ENCODE measurements around the gene MAMDC2.
"Not testable (repeated sequence)": the region's sequence is repeated elsewhere in the genome, so short reads cannot be mapped to it uniquely, and the experiment has no call there.

Gene MAMDC2

DNA sequence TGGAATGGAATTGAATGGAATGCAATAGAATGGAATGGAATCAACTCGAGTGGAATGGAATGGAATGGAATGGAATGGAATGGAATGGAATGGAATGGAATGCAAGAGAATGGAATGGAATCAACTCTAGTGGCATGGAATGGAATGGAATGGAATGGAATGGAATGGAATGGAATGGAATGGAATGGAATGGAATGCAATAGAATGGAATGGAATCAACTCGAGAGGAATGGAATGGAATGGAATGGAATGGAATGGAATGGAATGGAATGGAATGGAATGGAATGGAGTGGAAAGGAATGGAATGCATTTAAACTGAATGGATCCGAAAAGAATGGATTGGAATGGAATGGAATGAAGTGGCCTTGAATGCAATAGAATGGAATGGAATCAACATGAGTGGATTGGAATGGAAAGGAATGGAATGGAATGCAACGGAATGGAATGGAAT, 5.5 kb upstream of the MAMDC2 start:
- DNase-seq: not testable (repeated sequence)

DNA sequence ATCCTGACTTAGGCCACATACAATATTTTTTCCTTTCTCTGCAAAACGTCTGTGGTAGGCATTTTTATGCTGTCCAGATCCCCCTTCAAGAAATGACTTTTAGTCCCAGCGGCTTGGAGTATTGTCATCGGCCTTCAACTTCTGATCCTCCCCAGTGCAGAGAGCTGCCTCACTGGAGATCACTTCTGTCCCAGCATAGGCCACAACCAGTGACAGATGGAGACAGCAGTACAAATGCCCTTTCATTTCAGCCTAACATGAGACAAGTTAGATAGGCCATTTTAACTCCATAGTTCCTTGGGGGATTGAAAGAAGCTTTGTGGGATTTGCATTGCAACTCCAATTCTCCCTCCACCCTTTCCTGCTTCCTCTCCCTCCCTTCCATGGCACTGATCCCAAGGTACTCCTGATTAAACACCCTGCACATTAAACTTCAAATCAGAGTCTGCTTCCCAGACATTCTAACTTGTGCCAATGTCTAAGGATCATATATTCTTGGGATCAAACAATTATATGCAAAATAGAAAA, 3.2 kb upstream of the MAMDC2 start:
- DNase-seq: no peak

DNA sequence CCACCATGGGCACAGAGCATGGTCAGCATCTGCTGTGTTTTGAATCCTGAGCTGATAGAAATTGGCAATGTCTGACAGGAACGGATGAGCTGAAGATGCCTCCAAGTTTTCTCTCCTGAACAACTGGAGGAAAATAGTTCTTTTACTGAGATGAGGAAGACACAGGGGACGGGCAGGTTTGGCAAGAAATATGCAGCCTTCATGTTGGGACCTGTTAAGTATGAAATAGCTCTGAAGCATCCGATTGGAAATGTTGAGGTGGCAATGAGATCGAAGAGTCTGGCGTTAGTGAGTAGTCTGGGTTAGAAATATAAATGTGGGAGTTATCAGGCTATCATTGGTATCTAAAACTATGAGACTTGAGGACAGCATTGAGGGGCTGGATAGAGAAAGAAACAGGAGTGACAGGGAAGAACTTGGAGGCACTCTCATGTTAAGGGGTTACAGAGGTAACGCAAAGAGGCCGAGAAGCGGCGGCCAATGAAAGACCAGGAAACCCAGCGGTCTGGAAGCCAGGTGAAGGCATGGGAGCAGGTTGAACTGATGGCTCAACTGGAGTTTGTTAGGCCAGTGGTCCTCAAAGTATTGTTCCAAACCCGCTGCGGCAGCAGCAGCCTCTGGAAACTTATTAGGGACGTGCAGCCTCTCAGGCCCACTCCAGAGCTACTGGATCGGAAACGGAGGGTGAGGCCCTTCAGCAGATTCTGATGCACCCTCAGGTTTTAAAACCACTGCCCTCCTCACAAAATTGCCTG, 1.0 kb upstream of the MAMDC2 start:
- peak; percentile 16 for DNase-seq

DNA sequence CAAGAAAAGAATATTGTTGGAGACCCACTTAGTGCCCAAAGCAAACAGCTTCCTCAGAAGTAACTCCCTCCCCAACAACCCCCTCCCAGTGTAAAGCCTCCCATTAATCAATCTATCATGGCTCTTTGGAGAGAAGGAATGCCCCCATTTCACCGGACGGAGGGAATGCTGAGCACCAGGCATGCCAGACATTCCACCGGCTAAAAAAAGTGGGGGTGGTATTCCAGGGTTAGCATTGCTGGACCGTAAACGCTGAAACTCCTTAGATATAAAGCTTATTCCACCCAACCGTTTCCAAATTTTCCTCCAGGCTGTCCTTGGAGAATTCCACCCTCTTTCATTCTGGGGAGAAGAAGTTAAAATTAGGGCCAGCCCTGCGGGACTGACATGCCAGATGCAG, 363 bp upstream of the MAMDC2 start:
- peak; percentile 12 for DNase-seq

DNA sequence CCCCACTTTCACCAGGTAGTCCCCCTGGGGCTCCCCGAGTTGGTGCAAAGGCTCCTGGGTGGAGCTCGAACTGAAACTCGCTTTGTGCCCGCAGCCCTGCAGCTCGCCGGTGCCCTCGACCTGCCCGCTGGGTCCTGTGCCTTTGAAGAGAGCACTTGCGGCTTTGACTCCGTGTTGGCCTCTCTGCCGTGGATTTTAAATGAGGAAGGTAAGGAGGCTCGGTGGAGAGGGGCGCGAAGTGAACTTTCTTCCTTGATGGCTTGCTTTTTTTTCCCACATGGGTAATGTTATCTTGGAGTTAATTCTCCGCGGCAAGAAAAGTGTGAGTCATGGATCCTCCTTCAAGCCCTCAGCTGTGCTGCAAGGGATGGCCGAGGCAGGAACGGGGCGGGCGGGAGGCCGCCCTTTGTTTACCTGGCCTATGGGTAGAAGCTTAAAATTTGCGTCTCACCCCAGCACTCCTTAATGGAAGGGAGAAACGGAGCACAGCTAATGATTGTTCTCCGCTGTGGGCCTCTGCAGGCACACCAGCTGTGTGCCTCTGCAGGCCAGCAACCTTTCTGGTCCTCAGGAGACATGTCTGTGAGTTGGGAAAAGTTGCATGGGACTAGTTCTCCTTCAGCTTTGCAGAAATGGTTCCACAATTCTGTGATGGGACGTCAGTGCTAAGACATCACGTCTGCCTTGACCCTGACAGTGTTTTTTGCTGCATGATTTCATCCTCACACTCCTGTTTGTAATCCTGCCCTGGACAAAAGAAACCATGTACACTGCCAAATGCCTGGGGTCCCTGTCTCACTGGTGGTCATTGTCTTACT, 1.1 kb downstream of the MAMDC2 start:
- DNase-seq: peak; percentile 37

DNA sequence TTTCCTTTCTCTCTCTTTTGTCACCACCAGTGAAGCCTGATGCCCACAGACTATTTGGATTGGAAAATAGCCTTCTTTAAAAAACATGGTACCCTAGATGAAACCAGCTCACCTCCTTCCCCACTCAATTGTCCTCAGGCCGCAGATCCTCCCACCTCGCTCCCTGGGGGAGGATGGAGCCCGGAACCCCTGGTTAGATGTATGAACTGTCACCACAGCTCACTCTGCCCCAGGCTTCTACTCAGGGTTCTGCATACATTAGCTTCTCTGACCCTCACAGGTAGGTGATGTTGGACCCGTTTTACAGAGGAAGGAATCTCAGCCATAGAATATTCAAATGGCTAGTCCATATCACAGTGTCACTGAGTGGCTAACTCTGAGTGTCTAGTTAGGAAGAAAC, 1.8 kb downstream of the MAMDC2 start:
- DNase-seq: no peak

DNA sequence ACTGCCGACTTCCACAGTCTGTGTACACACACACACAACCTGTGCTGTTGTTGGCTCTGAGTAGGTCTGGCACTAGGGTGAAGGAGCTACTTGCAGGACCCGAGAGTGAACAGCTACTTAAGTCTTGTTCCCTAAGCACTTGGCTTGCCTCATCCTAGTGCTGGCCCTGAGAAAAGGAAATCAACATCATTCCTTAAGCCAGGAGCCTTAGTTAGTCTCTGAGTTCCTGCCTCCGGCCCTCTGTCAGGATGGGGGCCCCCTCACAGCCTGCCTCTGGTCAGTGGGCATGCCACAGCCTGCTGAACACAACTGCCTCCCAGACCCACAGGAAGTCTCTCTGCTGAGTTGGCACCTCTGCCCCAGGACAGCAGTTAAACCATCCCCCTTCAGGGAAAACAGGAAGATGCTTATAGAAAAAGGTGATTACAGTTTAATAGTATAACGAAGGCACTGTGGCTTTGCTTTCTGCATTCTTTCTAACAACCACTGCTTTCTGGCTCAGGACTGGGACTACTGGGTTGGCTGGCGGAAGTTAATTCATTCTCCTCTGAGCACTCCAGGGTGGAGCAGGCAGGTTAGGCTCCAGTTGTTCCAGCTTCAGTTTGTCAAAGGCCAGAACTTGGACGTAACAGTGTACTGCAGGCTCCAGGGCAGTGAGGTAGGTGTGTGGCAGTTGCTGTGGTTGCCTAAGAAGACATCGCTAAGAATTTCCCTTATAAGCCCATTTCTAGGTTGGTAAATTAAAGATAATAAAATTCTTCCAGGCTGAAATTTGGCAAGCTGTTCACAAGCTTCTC, 2.8 kb downstream of the MAMDC2 start:
- DNase-seq: peak; percentile 8

DNA sequence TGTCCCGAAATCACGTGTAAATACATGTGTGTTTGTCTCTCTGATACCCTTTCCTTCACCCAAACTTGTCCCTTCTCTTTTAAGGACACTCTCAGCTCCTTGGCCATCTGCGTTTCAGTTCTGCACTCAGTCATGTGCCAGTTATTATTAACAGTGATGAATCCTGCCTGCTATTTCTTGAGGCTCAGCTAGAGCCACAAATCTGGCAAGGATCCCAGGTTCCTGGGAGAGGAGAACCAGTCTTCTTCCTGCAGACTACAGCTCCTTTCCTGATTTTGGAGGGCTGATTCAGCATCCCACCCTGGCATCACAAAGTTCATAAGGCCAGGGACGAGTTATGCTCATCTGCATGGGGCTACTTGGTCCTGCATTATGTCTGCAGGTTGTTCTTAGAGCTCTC, 5.6 kb downstream of the MAMDC2 start:
- no peak for DNase-seq

DNA sequence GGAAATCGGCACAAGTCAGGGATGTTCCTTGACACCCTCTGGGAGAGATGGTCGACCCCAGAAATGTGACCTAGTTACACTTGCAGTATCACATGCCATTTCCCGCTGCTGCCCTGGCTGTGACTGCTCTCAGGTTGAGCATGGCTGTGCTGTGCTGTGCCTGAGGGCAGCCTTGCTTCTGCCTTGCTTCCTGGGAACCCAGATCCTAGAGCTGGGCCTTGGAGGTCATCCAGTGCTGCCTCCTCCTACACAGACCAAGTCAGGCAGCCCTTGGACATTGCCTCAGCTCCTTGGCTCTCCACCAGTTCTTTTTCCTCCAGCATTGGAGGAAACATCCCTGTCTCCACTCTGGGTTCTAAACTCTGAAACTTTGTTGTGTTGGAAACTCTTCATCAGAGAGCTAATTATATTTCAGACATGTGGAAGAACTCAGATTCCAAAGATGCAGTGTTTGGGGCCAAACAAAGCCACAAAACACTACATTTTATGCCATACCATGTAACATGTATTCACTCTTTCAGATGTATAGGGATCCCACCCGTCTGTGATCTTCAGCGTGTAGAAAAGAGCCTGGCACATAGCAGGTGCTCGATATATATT, 6.1 kb downstream of the MAMDC2 start:
- DNase-seq: no peak

DNA sequence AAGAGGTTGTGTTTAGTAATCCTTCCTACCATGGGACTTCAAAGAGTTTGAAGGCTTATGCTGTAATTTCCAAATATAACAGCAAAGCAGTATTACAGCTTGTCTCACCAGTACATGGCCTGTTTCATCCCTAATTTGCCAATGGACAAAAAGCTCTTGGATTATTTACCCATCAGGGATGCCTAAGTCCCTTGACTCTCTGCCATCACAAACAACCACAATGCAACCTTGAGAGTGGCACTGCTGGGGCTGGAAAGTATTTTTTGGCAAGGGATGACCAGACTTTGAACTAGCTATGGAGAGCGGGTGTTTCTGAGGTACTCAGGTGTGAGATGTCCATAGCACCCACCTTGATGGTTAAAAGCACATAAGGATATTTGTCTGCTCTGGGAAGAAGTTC, 9.1 kb downstream of the MAMDC2 start:
- no peak for DNase-seq

DNA sequence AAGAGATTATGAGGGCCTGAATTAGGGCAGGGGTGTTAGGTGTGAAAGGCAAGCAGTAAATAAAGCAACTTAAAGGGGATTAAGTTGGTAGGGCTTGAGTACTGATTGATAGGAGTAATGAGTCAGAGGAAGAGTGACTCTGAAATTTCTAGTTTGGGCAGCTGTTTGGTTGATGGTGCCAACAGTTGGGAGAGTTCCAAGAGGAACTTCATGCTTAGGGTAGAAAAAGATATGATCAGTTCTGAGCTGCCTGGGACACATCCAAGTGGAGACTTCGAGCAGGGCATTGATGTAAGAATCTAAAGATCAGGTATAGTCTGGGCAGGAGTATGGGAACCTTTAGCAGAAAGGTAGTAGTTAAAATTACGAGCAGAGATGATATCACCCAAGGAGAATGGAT, 10.2 kb downstream of the MAMDC2 start:
- DNase-seq: no peak

DNA sequence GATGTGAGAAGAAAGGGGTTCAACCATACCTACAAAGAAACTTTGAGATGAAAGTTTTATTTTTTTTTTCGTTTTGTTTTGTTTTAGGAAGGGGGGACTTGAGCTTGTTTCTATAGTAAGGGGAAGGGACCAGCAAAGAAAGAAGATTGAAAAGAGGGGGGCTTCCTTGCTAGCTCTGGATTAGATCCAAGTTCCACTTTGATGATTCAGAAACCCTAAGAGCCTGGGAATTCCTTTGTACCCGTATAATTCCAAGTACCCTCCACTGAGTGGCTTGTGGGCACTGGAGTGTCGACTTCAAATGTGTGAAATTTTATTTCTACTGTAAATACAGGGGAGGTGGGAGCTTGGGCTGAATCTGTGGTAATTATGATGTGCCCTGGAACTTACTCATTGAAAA, 10.9 kb downstream of the MAMDC2 start:
- DNase-seq: no peak

DNA sequence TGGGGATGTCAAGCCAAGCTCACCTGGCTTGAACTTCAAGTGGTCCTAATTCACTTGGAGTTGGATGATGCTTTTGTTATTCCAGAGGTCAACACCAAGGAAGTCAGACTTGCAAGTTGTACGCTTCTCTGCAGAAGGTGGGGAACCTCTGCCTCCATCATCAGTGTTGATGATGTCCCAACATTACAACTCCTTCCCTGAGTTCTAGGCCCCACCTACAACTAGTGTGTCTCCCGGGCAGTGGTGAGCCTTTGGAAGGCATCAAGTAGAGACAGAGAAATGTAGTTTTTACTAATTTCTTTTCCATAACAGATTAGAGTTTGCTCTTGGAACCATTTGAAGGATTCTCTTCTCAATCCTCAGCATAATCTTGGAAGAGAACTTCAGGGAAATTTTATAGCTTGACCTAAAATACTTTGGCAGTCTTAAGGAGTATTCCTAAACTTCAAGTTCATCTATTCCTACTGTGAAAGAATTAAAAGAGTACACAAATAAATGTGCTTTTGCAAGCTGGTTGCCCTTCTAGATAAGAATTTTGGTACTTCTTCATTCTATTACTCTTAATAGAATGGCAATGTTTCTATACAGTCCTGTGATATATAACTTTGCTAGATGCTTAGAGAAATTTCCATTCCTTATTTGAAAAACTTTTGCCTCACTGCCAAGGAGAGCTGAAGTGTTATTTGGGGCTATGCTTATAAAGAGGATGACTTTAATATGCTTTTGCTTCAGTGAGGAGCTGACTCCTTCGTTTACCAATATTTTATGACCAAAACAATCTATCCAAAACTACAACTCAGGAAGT, 12.0 kb downstream of the MAMDC2 start:
- DNase-seq: no peak

DNA sequence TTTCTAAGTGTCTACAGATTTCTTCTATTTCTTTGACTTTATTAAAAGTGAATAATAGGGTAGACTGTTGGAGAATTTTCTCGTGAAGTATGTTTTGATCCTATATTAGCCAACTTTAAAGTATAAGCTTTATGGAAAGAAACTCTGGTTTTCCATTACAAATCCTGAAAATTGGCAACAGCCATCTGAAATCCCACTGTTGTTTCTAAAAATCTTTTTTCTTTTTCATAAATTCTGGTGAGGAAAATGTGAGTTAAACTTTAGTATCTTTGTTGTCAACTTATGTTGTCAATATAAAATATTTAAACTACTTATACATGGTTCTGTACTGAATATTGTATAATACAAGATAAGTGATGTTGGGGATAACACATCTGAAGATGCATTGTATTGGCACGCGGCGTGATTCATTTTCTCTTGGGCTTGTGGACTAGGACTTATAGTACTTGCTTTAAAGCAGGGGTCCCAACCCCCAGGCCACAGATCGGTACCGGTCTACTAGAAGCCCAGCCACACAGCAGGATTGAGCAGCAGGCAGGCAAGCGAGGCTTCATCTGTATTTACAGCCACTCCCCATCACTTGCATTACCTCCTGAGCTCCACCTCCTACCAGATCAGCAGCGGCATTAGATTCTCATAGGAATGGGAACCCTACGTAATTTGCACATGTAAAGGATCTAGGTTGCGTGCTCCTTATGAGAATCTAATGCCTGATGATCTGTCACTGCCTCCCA, 12.7 kb downstream of the MAMDC2 start:
- DNase-seq: no peak

DNA sequence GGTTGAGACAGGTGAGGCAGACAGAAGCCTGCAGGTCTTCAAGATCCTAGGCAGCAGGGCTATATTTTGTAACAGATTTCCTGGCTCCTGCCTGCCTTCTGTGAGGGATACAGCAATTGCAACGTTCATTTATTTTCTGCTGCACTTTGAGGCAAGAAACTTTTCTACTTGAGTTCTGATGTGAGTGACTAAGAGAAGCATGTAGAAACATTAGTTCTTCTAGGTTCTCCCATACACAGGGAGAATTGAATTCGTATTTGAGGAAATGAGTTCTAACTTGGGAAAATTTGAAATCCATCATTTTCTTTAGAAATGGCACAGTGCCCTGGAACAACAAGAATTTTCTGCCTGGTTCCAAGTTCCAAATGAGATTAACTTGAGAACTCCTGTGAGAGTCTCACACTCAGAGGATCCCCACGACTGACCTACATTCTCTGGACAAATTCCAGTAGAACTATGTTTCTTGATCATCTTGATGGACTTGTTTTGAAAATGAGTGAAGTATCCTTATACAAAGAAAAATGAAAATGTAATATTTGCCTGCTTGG, 15.0 kb downstream of the MAMDC2 start:
- no peak for DNase-seq

DNA sequence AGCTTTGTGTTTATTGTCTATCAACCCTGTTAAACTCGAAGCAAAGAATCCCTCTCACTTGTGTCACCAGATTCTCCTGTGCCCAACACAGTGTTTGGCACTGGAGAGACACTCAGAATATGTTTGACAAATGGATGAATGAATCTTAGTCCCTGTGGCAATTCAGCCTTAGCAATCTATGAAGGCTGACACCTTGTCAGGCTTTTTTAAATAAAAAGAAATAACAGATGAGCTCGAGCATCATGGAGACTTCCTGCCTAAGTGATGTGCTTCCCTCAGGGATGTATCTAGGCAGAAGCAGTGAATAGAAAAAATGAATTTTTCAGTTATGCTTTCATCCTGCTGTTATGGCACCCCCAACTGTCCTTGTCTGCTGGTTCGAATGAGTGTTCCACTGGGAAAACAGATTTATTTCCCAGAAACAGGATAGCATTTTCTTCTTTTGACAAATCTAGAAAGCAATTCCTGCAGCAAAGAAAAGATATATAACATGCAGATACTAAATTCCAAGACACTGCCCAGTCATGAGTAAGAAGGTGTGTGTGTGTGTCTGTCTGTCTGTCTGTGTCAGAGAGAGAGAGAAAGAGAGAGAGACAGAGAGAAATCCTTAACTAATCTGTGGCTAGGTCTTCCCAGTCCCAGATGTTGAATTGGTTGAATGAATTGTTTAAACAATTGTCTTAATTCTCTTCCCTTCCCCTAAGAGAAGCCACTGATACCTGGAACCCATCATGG, 16.7 kb downstream of the MAMDC2 start:
- DNase-seq: no peak

DNA sequence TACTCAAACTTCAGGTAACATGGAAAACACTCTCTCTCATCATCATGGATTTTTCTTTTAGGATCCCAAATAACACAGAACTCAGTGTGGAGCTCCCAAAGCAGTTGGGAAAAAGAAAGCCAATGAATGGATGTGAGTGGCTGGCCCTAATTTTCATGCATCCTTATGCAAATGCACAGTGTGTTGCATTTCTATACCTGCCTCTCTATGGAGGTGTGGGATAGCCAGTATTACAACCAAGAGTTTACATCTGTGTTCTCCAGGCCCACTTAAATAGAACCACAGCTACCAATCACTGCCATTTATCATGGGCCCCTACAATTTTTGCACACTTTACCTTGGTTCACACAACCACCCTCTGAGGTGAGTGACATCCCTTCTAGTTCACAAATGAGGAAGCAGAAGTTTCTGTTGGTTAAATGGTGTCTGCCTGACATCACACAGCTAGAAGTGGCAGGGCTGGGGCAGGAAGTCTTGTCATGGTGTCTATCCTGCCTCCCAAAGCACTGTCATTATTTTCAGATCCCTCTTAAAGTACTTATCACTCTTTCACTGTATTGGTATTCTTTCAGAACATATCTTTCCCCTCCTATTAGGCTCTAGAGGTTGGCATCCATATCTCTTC, 17.3 kb downstream of the MAMDC2 start:
- no peak for DNase-seq

DNA sequence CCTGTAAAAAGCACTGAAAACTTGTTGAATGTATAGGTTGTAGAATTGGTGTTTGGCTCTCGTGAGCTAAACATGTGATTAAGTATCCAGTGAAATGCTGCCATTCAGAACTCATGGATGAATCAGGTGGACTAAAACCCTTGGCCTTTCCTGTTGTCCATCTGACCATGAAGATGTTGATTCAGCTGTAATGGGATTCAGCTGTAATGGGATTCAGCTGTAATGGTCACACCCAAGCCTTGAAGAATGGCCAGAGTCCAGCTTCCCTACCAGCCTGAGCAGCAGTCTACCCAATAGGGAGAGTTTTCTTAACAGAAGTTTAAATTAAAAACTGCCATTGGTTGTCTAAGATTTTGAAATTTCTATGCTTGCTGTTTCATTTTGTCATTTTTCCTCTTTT, 18.1 kb downstream of the MAMDC2 start:
- DNase-seq: no peak

DNA sequence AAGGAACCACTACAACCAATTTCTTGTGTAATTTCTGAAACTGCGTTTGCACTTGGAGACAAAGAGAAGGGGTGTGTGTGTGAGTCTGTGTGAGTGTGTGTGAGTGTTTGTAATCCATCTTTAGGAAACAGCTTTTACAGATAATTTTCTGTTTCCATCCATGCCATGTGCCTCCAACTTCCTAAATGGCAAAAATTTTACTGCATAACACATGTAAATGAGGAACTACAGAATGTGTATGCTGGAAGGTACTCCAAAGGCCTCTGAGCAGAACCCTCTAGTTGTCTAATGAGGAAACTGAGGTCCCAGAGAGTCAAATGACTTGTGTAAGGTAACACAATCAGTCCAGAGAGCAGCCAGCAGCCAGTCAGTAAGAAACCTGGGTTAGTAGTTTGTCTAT, 20.8 kb downstream of the MAMDC2 start:
- no peak for DNase-seq

Measured in right kidney (tissue), 1 donor.